HepG2 (cell line): ENCODE data around the gene TH.

Source experiments
- CTCF ChIP-seq: sonication (generic); formaldehyde crosslinking; IDR thresholded peaks from 2 replicates; pipeline ENCODE4 v1.5.0; 2020; ENCODE audit warnings: mild to moderate bottlenecking, missing genetic modification reagents, moderate library complexity
- EP300 ChIP-seq, 3 experiments: sonication (generic) in 1 of 3; formaldehyde crosslinking in 1 of 3; IDR thresholded peaks; 2 replicates each; pipeline versions ENCODE4 v1.5.1 to v1.6.1; 2011 to 2020; ENCODE audit warnings: low read depth in 2 of 3, low read length in 2 of 3, borderline replicate concordance in 1 of 3, improper control_type of control experiment in 1 of 3, mild to moderate bottlenecking in 1 of 3, missing genetic modification reagents in 1 of 3, moderate library complexity in 1 of 3
- MLX ChIP-seq: IDR thresholded peaks from 2 replicates; pipeline ENCODE4 v1.6.1; 2016
- MTA3 ChIP-seq: sonication (generic); formaldehyde crosslinking; IDR thresholded peaks from 2 replicates; pipeline ENCODE4 v1.4.0; 2020; ENCODE audit warnings: missing genetic modification reagents
- NFE2L1 ChIP-seq: sonication (generic); formaldehyde crosslinking; IDR thresholded peaks from 2 replicates; pipeline ENCODE4 v1.4.0; 2020; ENCODE audit warnings: missing genetic modification reagents, mild to moderate bottlenecking, borderline replicate concordance
- POLR2AphosphoS5 ChIP-seq: IDR thresholded peaks from 2 replicates; pipeline ENCODE4 v1.6.1; 2012; ENCODE audit warnings: low read depth, low read length
- RAD21 ChIP-seq: fragments of 450-650 bp; formaldehyde crosslinking; IDR thresholded peaks from 2 replicates; pipeline ENCODE4 v1.5.0; 2020; ENCODE audit warnings: mild to moderate bottlenecking
- RXRA ChIP-seq: sonication (generic); formaldehyde crosslinking; IDR thresholded peaks from 2 replicates; pipeline ENCODE4 v1.5.1; 2020; ENCODE audit warnings: missing genetic modification reagents
- SMAD1 ChIP-seq: sonication (generic); formaldehyde crosslinking; IDR thresholded peaks from 2 replicates; pipeline ENCODE4 v1.4.0; 2020; ENCODE audit warnings: missing genetic modification reagents, low read depth, mild to moderate bottlenecking, borderline replicate concordance
- ZNF263 ChIP-seq: sonication (generic); formaldehyde crosslinking; IDR thresholded peaks from 2 replicates; pipeline ENCODE4 v1.4.0; 2020; ENCODE audit warnings: missing genetic modification reagents
- ZNF614 ChIP-seq: IDR thresholded peaks from 2 replicates; pipeline ENCODE4 v1.6.1; 2018; ENCODE audit warnings: missing biosample characterization, missing genetic modification reagents, inconsistent platforms, borderline replicate concordance

GRCh38 chr11:2178906-2179494 is 7.4 kb upstream of the TH start:
- no peak for TF ChIP-seq EP300 (IDR thresholded peaks at IDR 0.05; ENCODE audit: low read depth in 2 of 2, low read length in 2 of 2)
- no peak for TF ChIP-seq EP300 (CRISPR knock-in tag; IDR thresholded peaks at IDR 0.05; ENCODE audit: borderline replicate concordance)
- no peak for TF ChIP-seq RAD21 (CRISPR knock-in tag)
- no peak for TF ChIP-seq MLX
- TF ChIP-seq RXRA (CRISPR knock-in tag) = no peak
- no peak for TF ChIP-seq ZNF263 (CRISPR knock-in tag)
- no peak for TF ChIP-seq ZNF614 (CRISPR knock-in tag)
- no peak for TF ChIP-seq NFE2L1 (CRISPR knock-in tag)
- no peak for TF ChIP-seq SMAD1
- no peak for TF ChIP-seq CTCF
- no peak for TF ChIP-seq MTA3 (CRISPR knock-in tag)
- no peak for TF ChIP-seq POLR2AphosphoS5
